ENCODE results near the gene CAPN15.
"Not testable (repeated sequence)": the region's sequence is repeated elsewhere in the genome, so short reads cannot be mapped to it uniquely, and the experiment has no call there.

The CAPN15 gene

DNA sequence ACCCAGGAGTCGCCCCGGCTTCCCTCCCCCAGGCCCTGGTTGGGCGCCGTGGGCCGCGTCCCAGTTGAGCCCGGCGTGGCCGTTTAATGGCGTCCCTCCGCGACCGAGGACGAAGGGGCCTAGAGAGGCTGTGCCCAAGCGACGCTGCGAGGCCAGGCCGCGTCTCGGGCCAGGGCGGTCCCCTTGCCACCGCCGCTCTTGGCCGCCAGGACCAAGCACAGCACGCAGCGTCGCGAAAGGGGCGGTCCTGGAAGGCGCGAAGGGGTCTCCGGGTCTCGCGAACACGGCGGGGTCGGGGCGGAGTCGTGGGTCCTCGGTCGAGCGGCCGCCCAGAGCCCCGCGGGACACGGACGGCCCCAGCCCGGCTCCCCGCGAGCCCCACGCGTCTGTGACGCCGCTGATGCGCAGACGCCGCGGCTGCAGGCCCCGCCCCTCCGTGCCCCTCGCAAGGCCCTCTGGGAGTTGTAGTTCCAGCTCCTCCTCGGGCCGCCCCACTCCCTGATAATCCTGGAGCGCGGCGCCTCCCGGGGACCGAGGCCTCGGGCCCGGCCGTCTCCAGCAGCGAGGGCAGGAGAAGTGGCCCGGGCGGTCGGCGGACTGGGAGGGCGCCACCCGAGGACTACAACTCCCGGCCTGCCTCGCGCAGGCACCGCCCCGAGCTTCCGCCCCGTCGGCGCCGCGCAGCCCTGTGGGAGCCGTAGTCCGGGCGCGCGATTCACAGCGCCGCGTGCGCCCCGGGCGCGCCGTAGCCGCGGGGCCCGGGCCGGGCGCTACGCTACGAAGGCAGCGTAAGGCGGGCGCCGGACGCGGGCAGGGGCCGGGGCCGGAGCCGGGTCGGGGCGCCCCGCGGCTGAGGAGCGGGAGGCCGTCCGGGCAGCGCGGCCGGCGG is at the start of gene CAPN15:
Gene CAPN15, plus strand, starts transcription at position 698 of the 889 bp plus-strand sequence. CDS start 19,127 bp downstream, outside the sequence.
- peak; percentile 94 for DNase-seq

DNA sequence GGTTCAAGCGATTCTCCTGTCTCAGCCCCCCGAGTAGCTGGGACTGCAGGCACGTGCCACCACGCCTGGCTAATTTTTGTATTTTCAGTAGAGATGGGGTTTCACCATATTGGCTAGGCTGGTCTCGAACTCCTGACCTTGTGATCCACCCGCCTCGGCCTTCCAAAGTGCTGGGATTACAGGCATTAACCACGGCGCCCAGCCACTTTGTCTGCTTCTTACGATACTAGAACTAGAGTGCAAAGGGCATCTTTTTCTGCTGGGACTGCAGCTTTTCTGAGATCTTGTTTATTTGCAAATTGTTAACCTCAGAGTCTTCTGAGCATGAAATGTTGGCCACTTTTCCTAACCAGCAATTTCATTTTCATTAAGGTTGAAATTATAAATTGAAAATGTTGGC is 49.2 kb upstream of the CAPN15 start:
- DNase-seq = not testable (repeated sequence)

DNA sequence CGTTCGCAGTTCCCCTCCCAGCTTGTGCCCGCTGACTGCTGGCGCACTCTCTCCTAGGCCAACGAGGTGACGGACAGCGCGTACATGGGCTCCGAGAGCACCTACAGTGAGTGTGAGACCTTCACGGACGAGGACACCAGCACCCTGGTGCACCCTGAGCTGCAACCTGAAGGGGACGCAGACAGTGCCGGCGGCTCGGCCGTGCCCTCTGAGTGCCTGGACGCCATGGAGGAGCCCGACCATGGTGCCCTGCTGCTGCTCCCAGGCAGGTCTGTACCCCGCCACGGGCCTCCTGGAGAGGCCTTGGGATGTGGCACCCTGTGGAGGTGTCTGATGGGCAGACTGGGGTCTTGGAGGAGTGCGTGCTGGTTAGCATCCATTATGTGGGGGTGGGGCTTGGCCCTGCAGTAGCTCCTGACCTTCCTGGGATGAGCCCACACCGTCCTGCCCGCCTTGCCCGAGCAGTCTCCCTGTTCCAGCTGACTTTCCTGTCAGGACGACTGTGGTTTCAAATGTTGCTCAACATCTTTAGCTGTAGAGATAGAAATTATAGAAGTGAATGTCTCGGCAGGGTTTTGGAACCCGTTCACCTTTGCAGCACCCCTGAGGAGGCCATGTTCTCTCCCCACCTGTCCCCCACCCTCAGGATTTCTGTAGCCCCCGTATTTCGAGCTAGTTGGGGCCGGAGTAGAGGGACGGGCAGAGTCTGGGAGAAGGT is 44.9 kb upstream of the CAPN15 start:
- no peak for DNase-seq

DNA sequence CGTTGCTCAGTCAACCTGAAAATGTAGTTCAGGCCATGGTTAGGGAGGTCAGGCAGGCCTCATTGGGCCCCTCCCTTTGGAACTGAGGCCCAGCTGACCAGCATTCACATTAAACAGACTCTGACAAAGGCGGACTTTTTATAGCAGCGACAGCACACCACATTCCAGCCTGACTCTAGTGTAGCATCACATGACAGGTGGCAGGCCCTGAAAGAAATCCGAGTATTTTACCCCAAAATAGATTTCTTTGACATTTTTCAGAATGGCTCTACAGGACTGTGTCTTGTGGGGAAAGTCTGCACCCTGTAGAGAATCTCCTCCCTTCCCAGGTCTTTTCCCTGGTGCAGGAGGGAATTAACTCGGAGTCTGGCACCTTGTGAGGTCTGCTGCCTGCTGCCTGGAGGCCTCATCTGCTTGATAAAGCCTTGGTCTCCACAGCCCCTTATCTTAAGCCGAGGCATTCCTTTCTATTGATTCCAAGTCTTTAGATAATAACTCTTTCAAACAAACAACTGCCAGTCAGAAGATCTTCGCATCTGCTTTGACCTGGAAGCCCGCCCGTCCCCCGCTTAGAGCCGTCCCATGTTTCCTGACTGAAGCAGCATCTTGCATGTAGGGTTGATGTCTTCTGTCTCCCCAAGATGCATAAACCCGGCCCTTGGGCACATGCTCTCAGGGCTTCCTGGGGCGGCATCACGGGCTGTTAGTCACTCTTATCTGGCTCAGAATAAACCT is 44.0 kb upstream of the CAPN15 start:
- peak; percentile 28 for DNase-seq

DNA sequence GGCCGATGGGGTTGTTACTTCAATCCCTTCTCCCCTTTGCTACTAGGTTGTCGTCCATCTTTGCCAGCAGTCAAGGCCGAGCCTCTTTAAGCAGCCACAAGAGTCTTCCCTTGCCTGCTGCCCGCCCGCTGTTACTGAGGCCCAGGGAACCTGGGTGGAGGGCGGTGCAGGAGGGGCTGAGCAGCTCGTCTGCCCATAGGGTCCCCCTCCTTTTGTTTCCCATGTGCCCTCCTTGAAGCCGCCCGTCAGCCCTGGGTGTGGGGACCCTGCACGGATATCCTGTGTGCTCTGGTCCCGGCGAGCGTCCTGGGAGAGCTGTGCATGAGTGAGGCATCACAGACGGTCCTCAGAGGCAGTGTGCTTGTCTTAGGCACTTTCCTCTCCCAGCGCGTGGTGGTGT is 37.9 kb upstream of the CAPN15 start:
- DNase-seq = no peak

DNA sequence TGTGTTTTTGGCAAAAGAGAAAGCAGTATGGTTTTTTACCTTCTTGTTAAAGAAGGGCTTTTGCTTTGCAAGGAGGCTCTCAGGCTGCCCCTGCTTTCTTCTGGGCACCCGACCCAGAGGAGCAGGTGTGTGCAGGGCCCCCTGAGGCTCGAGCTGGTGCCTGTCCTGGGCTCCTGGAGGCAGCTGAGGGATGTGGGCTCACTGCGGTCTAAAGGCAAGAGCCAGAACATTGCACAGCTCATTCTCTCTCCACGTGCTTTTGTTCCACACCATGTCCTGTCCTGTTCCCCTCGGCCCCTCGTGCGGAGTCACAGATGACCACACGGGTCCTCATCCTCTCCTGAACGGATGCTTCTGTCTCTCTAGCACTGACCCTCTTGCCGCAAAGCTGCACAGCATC is 36.7 kb upstream of the CAPN15 start:
- no peak for DNase-seq

DNA sequence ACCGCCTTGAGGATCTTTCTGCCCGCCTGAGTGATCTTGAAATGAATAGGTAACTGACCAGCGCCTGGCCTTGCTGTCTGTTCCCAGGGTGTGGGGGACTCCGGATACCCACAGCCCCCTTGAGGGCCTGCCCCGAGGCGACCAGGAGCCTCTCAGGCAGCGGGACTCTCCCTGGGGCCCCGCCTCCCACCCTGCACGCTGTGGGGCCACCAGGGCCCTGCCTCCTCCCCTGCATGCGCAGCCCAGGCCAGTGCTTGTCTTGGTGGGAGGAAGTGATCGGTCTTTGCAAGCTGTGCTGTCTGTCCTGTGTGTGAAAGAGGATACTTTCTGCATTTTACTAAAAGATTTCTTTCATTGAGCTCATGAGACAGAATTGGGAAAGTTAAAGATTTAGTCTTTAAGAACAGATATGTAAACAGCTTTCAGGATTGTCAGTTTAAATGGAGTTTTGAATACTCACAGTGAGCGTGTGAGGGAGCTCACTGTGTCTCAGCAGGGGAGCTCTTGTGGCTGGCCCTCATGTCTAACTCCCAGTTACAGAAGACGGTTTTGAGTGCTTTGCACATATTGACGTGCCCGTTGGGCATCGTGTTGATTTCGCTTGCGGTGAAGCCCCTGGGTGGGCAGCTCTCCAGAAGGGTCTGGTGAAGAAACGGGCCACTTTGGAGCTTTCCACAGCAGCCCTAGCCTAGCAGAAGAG is 36.1 kb upstream of the CAPN15 start:
- no peak for DNase-seq

DNA sequence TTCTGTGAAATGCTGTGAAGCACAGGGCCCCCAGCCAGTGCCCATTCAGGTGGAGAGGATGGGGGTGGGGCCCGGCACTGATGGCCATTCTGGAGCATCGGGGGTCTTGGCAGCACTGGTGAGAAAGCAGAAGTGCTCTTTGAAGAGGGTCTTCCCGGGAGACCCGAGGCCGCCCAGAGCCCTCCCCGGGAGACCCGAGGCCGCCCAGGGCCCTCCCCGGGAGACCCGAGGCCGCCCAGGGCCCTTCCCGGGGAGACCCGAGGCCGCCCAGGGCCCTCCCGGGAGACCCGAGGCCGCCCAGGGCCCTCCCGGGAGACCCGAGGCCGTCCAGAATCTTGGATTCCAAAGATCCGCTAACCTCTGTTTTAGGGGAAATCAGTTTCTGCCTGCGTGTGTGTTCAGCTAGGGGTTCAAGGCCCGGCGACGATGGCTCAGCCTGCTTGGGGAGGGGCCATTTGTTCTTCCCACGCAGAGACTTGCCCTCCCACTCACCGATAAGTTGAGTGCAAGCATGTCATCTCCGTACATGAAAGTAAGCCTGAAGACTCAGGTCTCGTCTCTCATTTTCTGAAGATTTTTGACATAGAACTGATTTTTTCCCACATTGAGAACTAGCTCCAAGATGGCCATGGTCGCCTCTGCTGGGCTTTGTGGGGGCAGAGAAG is 35.2 kb upstream of the CAPN15 start:
- no peak for DNase-seq

DNA sequence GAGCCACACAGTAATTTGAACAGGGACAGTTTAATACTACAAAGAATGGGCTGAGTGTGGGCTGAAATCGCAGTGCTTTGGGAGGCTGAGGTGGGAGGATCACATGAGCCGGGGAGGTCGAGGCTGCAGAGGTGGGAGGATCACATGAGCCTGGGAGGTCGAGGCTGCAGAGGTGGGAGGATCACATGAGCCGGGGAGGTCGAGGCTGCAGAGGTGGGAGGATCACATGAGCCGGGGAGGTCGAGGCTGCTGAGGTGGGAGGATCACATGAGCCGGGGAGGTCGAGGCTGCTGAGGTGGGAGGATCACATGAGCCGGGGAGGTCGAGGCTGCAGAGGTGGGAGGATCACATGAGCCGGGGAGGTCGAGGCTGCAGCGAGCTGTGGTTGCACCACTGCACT is 32.8 kb upstream of the CAPN15 start:
- not testable (repeated sequence) for DNase-seq

DNA sequence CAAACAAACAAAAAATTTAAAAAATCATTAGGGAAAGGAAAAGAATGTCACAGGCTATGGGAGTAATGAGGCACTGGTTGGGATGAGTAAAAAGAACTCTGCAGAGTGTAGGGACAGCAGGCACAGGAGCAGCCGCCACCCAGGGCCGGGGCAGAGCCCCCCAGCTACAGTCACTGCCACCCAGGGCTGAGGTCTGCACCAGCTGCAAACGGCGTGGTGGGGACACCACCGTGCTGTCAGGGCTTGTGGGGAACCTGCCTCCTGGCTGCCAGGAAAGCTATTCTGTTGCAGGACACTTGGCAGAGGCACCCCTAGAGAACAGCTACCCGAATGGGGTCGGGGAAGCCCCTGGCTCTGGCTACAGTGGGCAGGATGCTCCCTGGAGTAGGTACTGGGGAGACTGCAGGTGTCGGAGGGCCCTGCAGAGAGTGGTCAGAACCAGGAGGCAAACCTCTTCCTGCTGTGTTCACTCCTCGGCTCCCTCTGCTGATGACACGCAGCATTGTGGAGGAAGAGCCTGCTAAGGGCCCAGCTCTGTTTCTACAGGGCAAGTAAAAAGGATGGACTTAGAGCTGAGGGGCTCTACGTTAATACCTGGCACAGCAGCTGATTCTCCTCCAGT is 32.3 kb upstream of the CAPN15 start:
- peak; percentile 77 for DNase-seq

DNA sequence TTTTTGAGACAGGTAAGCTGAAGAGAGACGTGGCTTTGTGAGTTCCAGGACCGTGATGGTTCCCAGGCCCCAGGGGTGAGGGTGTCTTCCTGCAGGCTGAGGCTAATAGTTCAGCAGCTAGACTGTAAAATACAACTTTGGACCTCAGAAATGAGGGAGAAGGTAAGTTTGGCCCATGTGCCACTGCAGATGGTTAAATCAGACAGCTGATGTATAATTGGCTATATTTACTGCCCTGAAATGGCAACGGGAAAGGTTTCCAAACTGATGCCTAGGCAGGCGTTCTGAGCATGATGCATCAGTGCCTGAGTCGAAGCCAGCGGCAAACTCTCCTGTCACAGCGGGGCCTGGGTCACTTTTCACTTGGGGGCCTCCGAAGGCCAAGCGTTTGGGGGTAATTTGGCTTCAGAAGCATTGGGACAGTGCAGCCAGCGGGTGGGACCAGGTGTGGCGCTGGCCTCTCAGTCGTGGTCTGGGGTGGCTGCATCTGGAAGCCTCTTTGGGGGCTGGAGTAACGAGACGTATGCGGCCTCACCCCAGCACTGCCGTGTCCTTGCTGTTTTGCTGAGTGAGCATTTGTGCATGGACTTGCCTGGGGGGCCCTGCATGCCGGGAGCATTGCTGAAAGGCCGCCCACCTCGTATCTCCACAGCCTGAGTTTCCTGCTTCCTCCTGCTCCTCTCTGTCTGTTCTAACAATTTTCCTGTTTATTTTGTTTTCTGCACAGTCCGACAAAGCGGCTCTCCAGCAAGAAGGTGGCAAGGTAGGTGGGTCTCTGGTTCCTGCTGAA is 31.2 kb upstream of the CAPN15 start:
- no peak for DNase-seq

DNA sequence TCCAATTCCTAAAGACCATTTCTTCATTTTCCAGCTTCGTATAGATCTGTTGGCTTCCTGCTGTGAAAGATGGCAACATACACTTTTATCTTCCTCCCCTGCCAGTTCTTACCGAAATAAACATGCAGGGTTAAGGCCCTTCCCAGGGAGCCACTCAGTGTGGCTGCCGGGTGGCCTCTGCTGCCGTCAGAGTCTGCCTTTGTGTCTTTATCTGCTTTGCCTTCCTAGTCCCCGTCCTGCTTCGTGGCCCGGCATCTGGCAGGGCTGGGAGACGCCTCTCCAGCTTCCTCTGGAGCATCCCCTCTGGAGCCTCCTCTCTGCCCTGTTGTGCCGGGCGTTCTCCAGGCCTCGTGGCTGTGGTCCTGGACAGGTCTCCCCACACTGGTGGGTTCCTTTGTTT is 30.3 kb upstream of the CAPN15 start:
- no peak for DNase-seq

DNA sequence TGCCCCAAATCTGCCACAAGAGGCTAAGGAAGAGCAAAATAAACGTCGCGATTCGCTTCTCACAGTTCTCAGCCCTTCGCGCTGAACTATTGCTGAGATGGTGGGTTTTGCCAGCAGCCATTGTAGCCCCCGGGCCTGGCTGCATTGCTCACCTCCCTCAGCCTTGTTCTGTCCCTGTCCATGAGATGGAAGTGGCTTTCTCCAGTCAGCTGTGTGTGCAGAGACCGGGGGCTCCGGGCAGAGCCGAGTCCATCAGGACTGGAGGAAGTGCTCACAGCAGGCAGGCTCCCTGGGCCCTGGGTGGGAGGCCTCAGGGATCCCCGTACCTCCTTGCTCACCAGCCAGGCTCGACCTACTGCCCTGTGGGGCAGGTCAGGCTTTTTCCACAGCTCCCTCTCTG is 27.6 kb upstream of the CAPN15 start:
- no peak for DNase-seq

DNA sequence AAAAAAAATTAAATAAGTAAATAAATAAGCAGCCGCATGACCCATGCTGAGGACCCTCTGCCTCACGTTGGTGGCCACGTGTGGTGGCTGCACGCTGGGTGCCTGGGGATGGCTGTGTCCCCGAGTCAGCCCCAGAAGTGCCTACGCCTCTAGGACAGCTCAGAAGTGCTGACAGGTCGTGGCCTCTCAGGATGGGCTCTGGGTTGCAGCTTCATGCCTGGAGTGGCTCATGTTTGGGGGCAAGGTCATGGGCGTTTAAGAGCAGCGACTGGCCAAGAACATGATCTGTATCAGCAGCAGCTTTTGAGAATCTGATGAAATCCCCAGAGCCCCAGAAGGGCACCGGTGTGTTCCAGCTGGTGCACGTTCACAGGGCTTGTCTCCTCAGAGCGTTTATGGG is 26.8 kb upstream of the CAPN15 start:
- no peak for DNase-seq

DNA sequence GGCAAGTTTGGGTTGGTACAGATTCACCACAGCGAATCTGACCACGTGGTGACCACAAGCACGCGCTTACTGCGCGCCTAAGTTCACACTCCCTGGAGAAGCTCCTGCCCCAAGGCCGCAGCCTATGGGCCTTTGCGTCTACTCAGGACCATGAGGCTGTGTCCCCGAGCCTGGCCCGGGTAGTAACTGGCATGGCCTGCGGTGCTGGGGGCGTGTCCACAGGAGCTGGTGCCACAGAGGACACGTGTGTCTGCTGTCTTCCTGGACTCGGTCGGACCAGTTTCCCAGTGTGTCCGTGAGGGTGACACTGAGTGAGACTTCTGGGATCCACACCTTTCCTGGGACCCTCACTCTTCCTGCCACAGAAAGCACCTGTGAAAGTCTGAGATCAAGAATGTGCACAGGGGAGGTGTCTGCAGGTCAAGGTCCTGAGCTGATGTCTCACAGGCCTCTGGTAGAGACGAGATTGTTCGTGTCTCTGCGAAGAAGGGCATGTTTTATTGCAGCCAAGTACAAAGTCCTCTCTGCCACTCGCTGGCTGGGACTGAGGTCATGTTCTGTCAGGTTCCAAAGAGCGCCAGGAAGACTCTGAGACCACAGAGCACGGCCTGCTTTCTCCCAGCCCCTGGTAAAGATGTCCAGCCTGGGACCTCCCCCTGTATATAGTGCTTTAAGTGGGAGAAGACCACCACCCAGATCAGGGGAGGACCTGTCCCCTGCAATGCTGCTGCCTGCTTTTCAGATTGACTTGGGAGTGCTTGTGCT is 25.2 kb upstream of the CAPN15 start:
- no peak for DNase-seq

DNA sequence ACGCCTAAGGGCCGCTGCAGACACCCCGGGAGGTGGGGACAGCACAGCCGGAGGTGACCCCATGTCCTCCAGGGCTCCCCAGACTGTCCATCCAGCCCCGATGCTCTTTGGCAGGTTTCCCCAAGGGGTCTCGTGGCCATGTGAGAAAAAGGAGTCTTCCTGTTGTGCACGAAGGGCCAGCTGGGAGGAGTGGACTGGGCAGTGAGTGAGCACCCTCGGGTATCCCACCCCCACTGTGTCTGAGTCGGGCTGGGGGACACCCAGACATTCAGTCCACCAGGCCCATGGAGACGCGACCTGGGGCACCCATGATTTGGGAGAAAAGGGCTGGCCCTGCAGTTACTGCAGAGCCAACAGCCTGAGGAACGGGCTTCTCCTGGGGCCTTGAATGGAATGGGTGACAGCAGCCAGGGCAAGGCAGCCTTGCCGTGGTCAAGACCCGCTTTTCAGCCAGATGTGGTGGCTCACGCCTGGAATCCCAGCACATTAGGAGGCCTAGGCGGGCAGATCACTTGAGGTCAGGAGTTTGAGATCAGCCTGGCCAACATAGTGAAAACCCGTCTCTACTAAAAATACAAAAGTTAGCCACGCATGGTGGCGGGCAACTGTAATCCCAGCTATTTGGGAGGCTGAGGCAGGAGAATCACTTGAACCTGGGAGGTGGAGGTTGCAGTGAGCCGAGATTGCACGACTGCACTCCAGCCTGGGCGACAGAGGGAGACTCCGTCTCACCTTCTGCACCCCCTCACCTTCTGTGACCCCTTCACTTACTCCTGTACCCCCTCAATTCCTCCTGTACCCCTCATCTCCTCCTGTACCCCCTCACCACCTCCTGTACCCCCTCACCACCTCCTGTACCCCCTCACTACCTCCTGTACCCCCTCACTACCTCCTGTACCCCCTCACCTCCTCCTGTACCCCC is 24.1 kb upstream of the CAPN15 start:
- DNase-seq = no peak

DNA sequence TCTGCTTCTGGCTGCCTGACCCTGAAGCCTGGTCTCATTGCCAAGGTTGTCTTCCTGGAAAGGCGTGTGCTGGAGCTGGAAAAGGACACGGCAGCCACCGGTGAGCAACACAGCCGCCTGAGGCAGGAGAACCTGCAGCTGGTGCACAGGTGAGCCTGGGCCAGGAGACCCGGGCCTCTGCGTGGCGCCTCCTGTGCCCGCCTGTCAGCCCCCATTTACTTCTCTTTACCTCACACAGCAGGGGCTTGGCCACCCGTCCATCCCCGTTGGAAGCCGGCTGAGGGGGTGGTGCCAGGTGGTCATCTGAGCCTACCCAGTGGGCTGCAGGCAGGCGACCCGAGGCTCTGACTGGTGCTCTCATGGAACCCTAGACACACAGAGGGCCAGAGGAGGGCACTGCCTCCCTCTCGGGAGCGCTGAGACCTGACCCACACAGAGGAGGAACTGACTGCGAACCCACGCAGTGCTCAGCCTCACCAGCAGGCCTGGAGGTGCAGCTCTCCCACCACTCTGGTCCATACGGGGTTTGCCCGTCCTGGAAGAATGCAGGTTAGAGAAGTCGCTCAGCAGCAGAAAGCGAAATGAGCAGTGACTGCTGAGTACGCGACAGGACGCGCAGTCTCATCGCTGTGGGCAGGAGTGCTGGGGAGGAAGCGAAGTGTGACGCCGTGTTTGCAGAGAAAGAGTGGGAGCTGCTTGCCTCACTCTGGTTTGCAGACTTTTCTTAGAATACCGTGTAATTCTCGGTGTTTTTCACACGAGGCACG is 21.9 kb upstream of the CAPN15 start:
- DNase-seq = peak; percentile 34

DNA sequence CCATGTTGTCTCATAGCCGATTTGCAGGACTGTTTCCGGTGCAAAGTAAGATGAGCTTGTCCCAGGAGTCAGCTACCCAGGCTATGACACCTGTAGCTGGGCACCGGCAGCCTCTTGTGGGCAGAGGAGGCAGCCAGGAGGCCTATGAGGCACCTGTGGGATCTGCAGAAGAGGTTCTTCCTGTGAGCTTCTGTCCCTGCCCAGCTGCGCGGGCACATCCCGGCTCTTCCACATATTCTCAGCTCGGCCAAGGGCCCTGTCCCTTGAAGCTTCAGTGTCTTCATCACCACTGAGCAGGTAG is 21.3 kb upstream of the CAPN15 start:
- DNase-seq = no peak
